Uterine smooth muscle cell (primary cell): ENCODE results near the gene OR10A3. TPM values are rescaled to one million over a fixed set of nuclear protein-coding genes. Genes with fewer than 3 reads are reported as not detected.

Source experiments
- total RNA-seq: library from RNA; depleted of rRNA; stranded (reverse); fragments of >200 nt; gene quantifications from 2 replicates; pipeline ENCODE4 v1.2.3, GENCODE V29; 2014

OR10A3 gene, protein sequence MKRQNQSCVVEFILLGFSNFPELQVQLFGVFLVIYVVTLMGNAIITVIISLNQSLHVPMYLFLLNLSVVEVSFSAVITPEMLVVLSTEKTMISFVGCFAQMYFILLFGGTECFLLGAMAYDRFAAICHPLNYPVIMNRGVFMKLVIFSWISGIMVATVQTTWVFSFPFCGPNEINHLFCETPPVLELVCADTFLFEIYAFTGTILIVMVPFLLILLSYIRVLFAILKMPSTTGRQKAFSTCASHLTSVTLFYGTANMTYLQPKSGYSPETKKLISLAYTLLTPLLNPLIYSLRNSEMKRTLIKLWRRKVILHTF
- total RNA-seq, result 0.11 and 0.12 TPM in 2 replicates

GRCh38 chr11:7941608-7942007 is at the start of gene OR10A3:
OR10A3 (minus strand) TSS chr11:7941708; CDS start chr11:7939520, 2,188 bp downstream.

DNA sequence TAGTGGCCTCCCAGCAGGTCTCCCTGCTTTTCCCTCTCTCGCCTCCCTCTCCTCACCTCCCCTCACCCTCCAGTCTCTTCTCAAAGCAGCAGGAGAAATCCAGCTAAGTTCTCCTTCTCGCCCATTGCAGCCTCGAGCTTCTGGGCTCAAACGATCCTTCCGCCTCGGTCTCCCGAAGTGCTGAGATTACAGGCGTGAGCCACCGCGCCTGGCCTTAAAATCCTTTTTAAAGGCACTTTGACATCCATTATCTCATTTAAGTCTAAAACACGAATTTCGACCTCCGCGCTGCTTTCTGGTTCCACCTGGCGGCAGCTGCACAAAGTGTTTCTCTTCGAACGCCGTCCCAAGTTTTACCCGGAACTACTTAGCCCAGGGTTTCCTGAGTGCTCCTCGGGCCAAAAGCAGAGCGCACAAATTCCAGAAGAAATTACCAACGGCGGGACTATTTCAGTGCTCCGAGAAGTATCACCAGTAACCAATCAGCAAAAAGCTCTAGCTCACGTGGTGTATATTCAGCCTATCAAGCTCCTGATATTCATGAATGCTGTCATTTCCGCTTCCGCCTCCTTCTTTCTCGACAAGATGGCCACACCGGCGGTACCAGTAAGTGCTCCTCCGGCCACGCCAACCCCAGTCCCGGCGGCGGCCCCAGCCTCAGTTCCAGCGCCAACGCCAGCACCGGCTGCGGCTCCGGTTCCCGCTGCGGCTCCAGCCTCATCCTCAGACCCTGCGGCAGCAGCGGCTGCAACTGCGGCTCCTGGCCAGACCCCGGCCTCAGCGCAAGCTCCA is 45.5 kb upstream of the OR10A3 start, which contains the start of gene EIF3F:
Gene EIF3F, plus strand, starts transcription at position 570 of the 792 bp plus-strand sequence. Its CDS starts 16 bp downstream, at position 586.

DNA sequence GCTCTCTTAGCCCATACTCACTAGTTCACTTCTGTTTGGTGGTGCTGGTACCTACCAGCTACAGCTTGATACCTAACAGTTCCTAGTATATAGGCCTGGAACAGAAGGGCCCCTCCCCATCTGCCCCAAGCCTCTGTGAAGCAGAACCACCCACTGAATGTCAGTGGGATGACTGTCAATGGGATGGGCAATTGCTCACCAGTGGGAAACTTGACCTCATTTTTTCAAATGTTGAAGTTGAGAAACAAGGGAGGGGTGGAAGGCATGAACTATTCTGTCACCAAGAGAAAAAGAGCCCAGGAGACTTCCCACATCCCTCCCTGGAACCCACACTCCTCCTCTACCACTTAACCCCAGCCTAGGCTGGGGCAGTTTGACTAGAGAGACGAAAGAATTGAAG is 23.9 kb upstream of the OR10A3 start, which contains the start of gene NLRP10:
Gene NLRP10, minus strand, starts transcription at position 62 of the 400 bp plus-strand sequence. CDS start 1,952 bp downstream, outside the sequence.

DNA sequence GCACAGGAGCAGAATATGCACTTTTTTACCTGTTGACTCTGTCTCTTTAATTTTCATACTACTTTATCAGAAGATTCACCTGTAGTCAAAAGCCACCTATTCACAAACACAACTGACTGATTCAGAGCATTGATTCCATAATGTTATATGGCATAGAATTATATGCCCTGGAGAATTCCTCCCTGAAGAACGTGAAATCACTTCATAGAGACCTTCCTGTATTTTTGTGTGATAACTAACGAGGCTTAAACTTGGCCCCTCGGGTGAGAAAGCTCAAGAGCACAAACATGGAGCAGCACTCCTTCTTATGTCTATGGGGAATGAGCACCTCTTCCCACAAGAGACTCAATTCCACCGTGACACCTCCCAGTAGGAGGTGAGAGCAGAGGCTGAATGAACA is 10.3 kb downstream of the OR10A3 start, which contains the start of gene OR10A6:
Gene OR10A6, minus strand, starts transcription at position 101 of the 400 bp plus-strand sequence. CDS start 2,606 bp downstream, outside the sequence.

Other genes with a start within 250 kb of the OR10A3 start
- 0.11 TPM in 1 of 2 replicates, not detected in the other for gene OVCH2, start 235.2 kb downstream of the OR10A3 start, total RNA-seq
- gene OR5P2, start 144.8 kb downstream of the OR10A3 start, total RNA-seq, result not detected in 2 replicates
- not detected in 2 replicates for gene OR5P3, start 110.9 kb downstream of the OR10A3 start, total RNA-seq
- gene OR10A6, start 10.4 kb downstream of the OR10A3 start, total RNA-seq, result not detected in 2 replicates
- gene NLRP10, start 23.7 kb upstream of the OR10A3 start, total RNA-seq, result 4.0 and 10.7 TPM in 2 replicates
- 147 and 210 TPM in 2 replicates for gene EIF3F, start 45.6 kb upstream of the OR10A3 start, total RNA-seq
- gene TUB, start 139.5 kb upstream of the OR10A3 start, total RNA-seq, result 8.9 and 16.7 TPM in 2 replicates
- gene RIC3, start 227.3 kb upstream of the OR10A3 start, total RNA-seq, result under 0.01 and 0.11 TPM in 2 replicates